HepG2 (cell line): Measurements from ENCODE around the gene FAT1. TPM values are rescaled to one million over a fixed set of nuclear protein-coding genes. Genes with fewer than 3 reads are reported as not detected.

ENCODE experiments used
- ATAC-seq: fragments of 200-7000 bp; cut with Tn5 transposase; 3 replicates; pipeline ENCODE4 v1.9.1; 2020; ENCODE audit warnings: mild to moderate bottlenecking, moderate library complexity
- BruUV-seq: library from RNA; stranded (reverse); fragments of 400-500 nt; replicated peaks from 2 replicates; lab custom pipeline; 2021; lab: Mats Ljungman, UMichigan
- CTCF ChIA-PET: fragments of 300-600 bp; formaldehyde crosslinking; extraction: SDS; loops from one replicate; lab custom pipeline; 2021; ENCODE audit warnings: low total read pairs, inconsistent platforms, low intra/inter-chr PET ratio; lab: Yijun Ruan, JAX
- POLR2A ChIA-PET: fragments of 350-600 bp; sonication (Branson Sonifier 250); formaldehyde crosslinking; loops from one replicate; lab custom pipeline; 2020; ENCODE audit warnings: antibody characterized with exemption, inconsistent platforms; lab: Yijun Ruan, JAX
- DNase-seq: peaks from one replicate; pipeline ENCODE4 v3.0.0-alpha.2; 2015; ENCODE audit warnings: low spot score
- FAIRE-seq: peaks from 3 replicates; lab custom pipeline; 2011; peaks lifted over from hg19 to GRCh38; lab: Jason Lieb, UNC
- H2AFZ ChIP-seq: one replicate; pipeline ENCODE4 v1.6.1; 2011; ENCODE audit warnings: low read length, inconsistent platforms
- H3K27ac ChIP-seq: fragments of 300-600 bp; 3 replicates; pipeline ENCODE4 v1.8.0; 2011; ENCODE audit warnings: mixed run types, mild to moderate bottlenecking, mixed read lengths, low read length, inconsistent platforms; ENCODE audit not compliant: insufficient read depth; ENCODE audit errors: extremely low read length
- H3K27me3 ChIP-seq, 2 experiments: fragments of 200-600 bp in 1 of 2; 2 replicates in 1 of 2; 3 replicates in 1 of 2; pipeline versions ENCODE4 v1.6.0 to v1.8.0; 2011; ENCODE audit warnings: low read length in 2 of 2, mild to moderate bottlenecking in 2 of 2, moderate library complexity in 2 of 2, inconsistent platforms in 1 of 2; ENCODE audit not compliant: insufficient read depth in 2 of 2, control insufficient read depth in 1 of 2
- H3K36me3 ChIP-seq, 2 experiments: fragments of 200-600 bp in 1 of 2; replicated peaks in 1 of 2; 2 replicates in 1 of 2; 3 replicates in 1 of 2; pipeline versions ENCODE4 v1.5.1 to v1.8.0; 2011; ENCODE audit warnings: low read length in 2 of 2, inconsistent platforms in 1 of 2; ENCODE audit not compliant: insufficient read depth in 2 of 2, control insufficient read depth in 1 of 2
- H3K4me1 ChIP-seq: 2 replicates; pipeline ENCODE4 v1.5.1; 2012; ENCODE audit warnings: low read length, inconsistent platforms; ENCODE audit not compliant: insufficient read depth
- H3K4me2 ChIP-seq: 2 replicates; pipeline ENCODE4 v1.6.0; 2011; ENCODE audit warnings: low read depth, low read length, inconsistent platforms
- H3K4me3 ChIP-seq, 3 experiments: fragments of 200-600 bp in 1 of 3; sonication (generic), shearing (Covaris generic) in 1 of 3; replicated peaks in 1 of 3; 2 replicates each; pipeline ENCODE4 v1.5.1; 2011 to 2016; ENCODE audit warnings: low read length in 3 of 3, inconsistent platforms in 2 of 3, low read depth in 2 of 3, mild to moderate bottlenecking in 2 of 3, control low read depth in 1 of 3, mixed read lengths in 1 of 3; ENCODE audit not compliant: insufficient read depth in 1 of 3
- H3K79me2 ChIP-seq: one replicate; pipeline ENCODE4 v1.6.1; 2011; ENCODE audit warnings: low read length, inconsistent platforms; ENCODE audit not compliant: insufficient read depth
- H3K9ac ChIP-seq: 2 replicates; pipeline ENCODE4 v1.6.0; 2011; ENCODE audit warnings: mild to moderate bottlenecking, low read depth, low read length, inconsistent platforms; ENCODE audit not compliant: insufficient read depth
- H3K9me3 ChIP-seq: 2 replicates; pipeline ENCODE4 v1.5.1; 2012; ENCODE audit warnings: mild to moderate bottlenecking, low read length
- H4K20me1 ChIP-seq: 2 replicates; pipeline ENCODE4 v1.6.0; 2011; ENCODE audit warnings: inconsistent platforms, mild to moderate bottlenecking, low read length, moderate library complexity; ENCODE audit not compliant: insufficient read depth
- AHDC1 ChIP-seq: sonication (generic); formaldehyde crosslinking; IDR thresholded peaks from 2 replicates; pipeline ENCODE4 v1.5.1; 2020; ENCODE audit warnings: mild to moderate bottlenecking, missing genetic modification reagents, borderline replicate concordance
- ELF3 ChIP-seq: IDR thresholded peaks from 2 replicates; pipeline ENCODE4 v1.6.1; 2016; ENCODE audit warnings: missing genetic modification reagents, missing compliant biosample characterization
- FIP1L1 ChIP-seq: fragments of 200-400 bp; formaldehyde crosslinking; IDR thresholded peaks from 2 replicates; pipeline ENCODE4 v1.6.1; 2018; ENCODE audit warnings: low read depth, mild to moderate bottlenecking, low read length, moderate library complexity, borderline replicate concordance; ENCODE audit not compliant: insufficient read depth
- JUND ChIP-seq: sonication (generic); formaldehyde crosslinking; IDR thresholded peaks from 2 replicates; pipeline ENCODE4 v1.8.0; 2022; ENCODE audit warnings: mild to moderate bottlenecking, missing genetic modification reagents
- KMT2A ChIP-seq: sonication (generic); formaldehyde crosslinking; IDR thresholded peaks from 2 replicates; pipeline ENCODE4 v1.4.0; 2020; ENCODE audit warnings: missing genetic modification reagents
- NCOA5 ChIP-seq: sonication (generic); formaldehyde crosslinking; IDR thresholded peaks from 2 replicates; pipeline ENCODE4 v1.4.0; 2020; ENCODE audit warnings: missing genetic modification reagents
- RFXAP ChIP-seq: sonication (generic); formaldehyde crosslinking; IDR thresholded peaks from 2 replicates; pipeline ENCODE4 v1.4.0; 2020; ENCODE audit warnings: missing genetic modification reagents, borderline replicate concordance
- WIZ ChIP-seq: sonication (generic); formaldehyde crosslinking; IDR thresholded peaks from 2 replicates; pipeline ENCODE4 v1.5.1; 2020; ENCODE audit warnings: mild to moderate bottlenecking, missing genetic modification reagents
- ZEB1 ChIP-seq: IDR thresholded peaks from 2 replicates; pipeline ENCODE4 v1.6.1; 2012; ENCODE audit warnings: mild to moderate bottlenecking, low read depth, inconsistent platforms; ENCODE audit not compliant: insufficient replicate concordance
- ZFY ChIP-seq: sonication (generic); formaldehyde crosslinking; IDR thresholded peaks from 2 replicates; pipeline ENCODE4 v1.4.0; 2020; ENCODE audit warnings: missing genetic modification reagents
- ZIK1 ChIP-seq: sonication (generic); formaldehyde crosslinking; IDR thresholded peaks from 2 replicates; pipeline ENCODE4 v1.5.0; 2020; ENCODE audit warnings: mild to moderate bottlenecking, low read depth, missing genetic modification reagents, borderline replicate concordance
- ZNF253 ChIP-seq: sonication (generic); formaldehyde crosslinking; IDR thresholded peaks from 2 replicates; pipeline ENCODE4 v1.8.0; 2022; ENCODE audit warnings: mild to moderate bottlenecking, missing genetic modification reagents, borderline replicate concordance
- ZNF343 ChIP-seq: sonication (generic); formaldehyde crosslinking; IDR thresholded peaks from 2 replicates; pipeline ENCODE4 v1.4.0; 2020; ENCODE audit warnings: mild to moderate bottlenecking, missing genetic modification reagents
- ZNF543 ChIP-seq: sonication (generic); formaldehyde crosslinking; IDR thresholded peaks from 2 replicates; pipeline ENCODE4 v1.4.0; 2020; ENCODE audit warnings: mild to moderate bottlenecking, missing genetic modification reagents
- ZNF616 ChIP-seq: sonication (generic); formaldehyde crosslinking; IDR thresholded peaks from 2 replicates; pipeline ENCODE4 v1.5.0; 2020; ENCODE audit warnings: low read depth, mild to moderate bottlenecking, missing genetic modification reagents
- ZNF790 ChIP-seq: sonication (generic); formaldehyde crosslinking; IDR thresholded peaks from 2 replicates; pipeline ENCODE4 v1.8.0; 2022; ENCODE audit warnings: missing genetic modification reagents, mild to moderate bottlenecking, borderline replicate concordance
- WGBS: methylation state at CpG from one replicate; pipeline ENCODE4 v1.1.6; 2017; ENCODE audit warnings: low lambda C conversion rate; 5-methylcytosine and 5-hydroxymethylcytosine counted together
- in situ Hi-C: cut with HindIII; loops from 2 replicates; pipeline ENCODE4 v1.10.0; 2017; ENCODE audit warnings: low pct_unique_long_range_greater_than_20kb; ENCODE audit not compliant: extremely low pct_ligation_motif_present
- intact Hi-C: fragments of 100-400 bp; cut with micrococcal nuclease; formaldehyde crosslinking; loops from one replicate; pipeline ENCODE4 v1.10.0; 2022; ENCODE audit not compliant: unreplicated experiment
- polyA plus RNA-seq, 8 experiments: library from polyadenylated mRNA; depleted of rRNA in 3 of 8; stranded (reverse) in 7 of 8; unstranded in 1 of 8; fragments of >200 nt; fragmentation: Illumina TruSeq in 4 of 8; extraction: Trizol in 4 of 8; gene quantifications; 2 replicates each; pipeline versions ENCODE4 v1.2.1 to v1.2.3, GENCODE V29; 2011 to 2016; ENCODE audit warnings: low read depth in 4 of 8, missing spikeins in 1 of 8, mixed read lengths in 1 of 8; ENCODE audit not compliant: insufficient read depth in 1 of 8
- total RNA-seq, 5 experiments: library from RNA; depleted of rRNA; stranded (reverse); fragments of >200 nt; fragmentation: Illumina TruSeq; extraction: Trizol; gene quantifications; 2 replicates each; pipeline ENCODE4 v1.2.3, GENCODE V29; 2016; ENCODE audit warnings: low read depth in 1 of 5

FAT1 gene
- total and polyA plus RNA-seq, 2 of the 13 experiments (the other 11 are each of a cell fraction or from before 2014, with no cell fraction given), result 185 to 216 TPM

- TF ChIP-seq KMT2A (CRISPR knock-in tag), result no peak
- TF ChIP-seq, all 625 proteins: peak for 0
These were observed 153.3 kb downstream of the FAT1 start (continued) for GRCh38 chr4:186570193-186570996.

- in situ Hi-C loops, result no loop called here
- Histone ChIP-seq H4K20me1 (no peaks in the 10 kb centered on the region), H2AFZ (peak overlapping the region; percentile 43), H3K4me3 (peak overlapping the region in 1 of 3 experiments; percentile 42; a peak in 2 of 6 replicates), H3K9ac (no peak overlapping the region), H3K27ac (no peak overlapping the region), H3K27me3 (peaks cover 0 to 25% of the 10 kb centered on the region in 2 experiments; a peak in 2 of 5 replicates), H3K79me2 (no peaks in the 10 kb centered on the region), H3K9me3 (no peaks in the 10 kb centered on the region), H3K36me3 (no peaks in the 10 kb centered on the region), H3K4me2 (peak overlapping the region; percentile 69), H3K4me1 (peaks cover 11% of the 10 kb centered on the region; the same call in 1 of the 2 replicates)
- 29% methylated on average over 2 of the region's 10 CpGs for WGBS
- TF ChIP-seq ZNF616 (CRISPR knock-in tag) (no peak), WIZ (CRISPR knock-in tag) (no peak), ZNF343 (CRISPR knock-in tag) (no peak), ZEB1 (no peak), ZIK1 (CRISPR knock-in tag) (no peak), RFXAP (CRISPR knock-in tag) (no peak), ZNF253 (no peak), ZNF790 (CRISPR knock-in tag) (no peak), FIP1L1 (no peak), ZNF543 (CRISPR knock-in tag) (no peak), ELF3 (CRISPR knock-in tag) (no peak), ZFY (CRISPR knock-in tag) (no peak), AHDC1 (no peak), NCOA5 (CRISPR knock-in tag) (no peak), JUND (CRISPR knock-in tag) (no peak)
- intact Hi-C loops, result no loop called here
- no peak for DNase-seq
- CTCF ChIA-PET, result no interaction called here
- ATAC-seq, result no peak
- no TSS peak for BruUV-seq
- no peak for FAIRE-seq
- POLR2A ChIA-PET, result no interaction called here
These were observed 154.0 kb downstream of the FAT1 start for GRCh38 chr4:186569533-186570192.
